ENCODE measurements around the gene HS1BP3. TPM values are rescaled to one million over a fixed set of nuclear protein-coding genes. Genes with fewer than 3 reads are reported as not detected.

HS1BP3 gene
- total and polyA plus RNA-seq, 9 of the 15 experiments (the other 6 are each of a cell fraction or from before 2014, with no cell fraction given) = 0.41 to 8.3 (median 5.9) TPM

- peak overlapping the region; percentile 95 for H2AFZ ChIP-seq (ENCODE audit: low read depth, low read length)
- H3K4me3 ChIP-seq = no peak overlapping the region
- TF ChIP-seq ZNF609 (CRISPR knock-in tag; IDR thresholded peaks at IDR 0.05; ENCODE audit: borderline replicate concordance) (no peak), HDAC3 (IDR thresholded peaks at IDR 0.05; ENCODE audit: borderline replicate concordance, partially characterized antibody) (no peak), ZNF318 (IDR thresholded peaks at IDR 0.05; ENCODE audit: borderline replicate concordance in 1 of 2, low read depth in 1 of 2) (no peak), SRSF7 (optimal IDR thresholded peaks at IDR 0.05; ENCODE audit: low read depth, low read length) (no peak), ZNF146 (CRISPR knock-in tag; IDR thresholded peaks at IDR 0.05; ENCODE audit: unreplicated experiment) (no peak), CREM (IDR thresholded peaks at IDR 0.05; ENCODE audit: low read depth) (no peak), ZNF644 (tag; IDR thresholded peaks at IDR 0.05; ENCODE audit: low read depth) (no peak)
- TF ChIP-seq, protein P1, sequence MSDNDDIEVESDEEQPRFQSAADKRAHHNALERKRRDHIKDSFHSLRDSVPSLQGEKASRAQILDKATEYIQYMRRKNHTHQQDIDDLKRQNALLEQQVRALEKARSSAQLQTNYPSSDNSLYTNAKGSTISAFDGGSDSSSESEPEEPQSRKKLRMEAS (CRISPR knock-in tag; IDR thresholded peaks at IDR 0.05) = 0 out of 2 replicates have a peak, but pooled peaks have one; percentile 1
- no peaks in the 10 kb centered on the region for H3K36me3 ChIP-seq (ENCODE audit: control insufficient read depth, insufficient read depth, low read length)
- BruUV-seq (replicated peaks) = no TSS peak
- H3K27me3 ChIP-seq (ENCODE audit: control insufficient read depth in 2 of 2, insufficient read depth in 2 of 2, low read length in 2 of 2) = no peaks in the 10 kb centered on the region
- H3K79me2 ChIP-seq (ENCODE audit: control insufficient read depth, insufficient read depth, low read length) = no peaks in the 10 kb centered on the region
- FAIRE-seq (no peak), DNase-seq (ENCODE audit: extremely low read depth in 1 of 4, low spot score in 3 of 4) (no peak), ATAC-seq (no peak)
- H3K9ac ChIP-seq (ENCODE audit: insufficient read depth in 1 of 2, low read depth in 2 of 2, low read length in 2 of 2) = peak overlapping the region; percentile 46 to 64; a peak in 3 of 4 replicates
- peak overlapping the region; percentile 60; the same call in 1 of the 2 replicates for H3K4me2 ChIP-seq (ENCODE audit: insufficient read depth, low read length)
- H4K20me1 ChIP-seq (replicated peaks; ENCODE audit: control insufficient read depth, insufficient read depth, low read length) = no peaks in the 10 kb centered on the region
- H3K9me3 ChIP-seq (replicated peaks; ENCODE audit: control insufficient read depth, insufficient read depth, low read depth, low read length) = no peaks in the 10 kb centered on the region
- H3K4me1 ChIP-seq (replicated peaks in 1 of 2; ENCODE audit: control insufficient read depth in 2 of 2, insufficient read depth in 2 of 2, low read length in 2 of 2) = peaks cover 45 to 61% of the 10 kb centered on the region in 2 experiments
- in situ Hi-C loops (cut with MboI) = no loop called here
- ChIA-PET CTCF (ENCODE audit: low intra/inter-chr PET ratio) (no interaction called here), POLR2A (interaction anchor here (1.1 to 1.2 kb wide), 2 partner anchors 11 to 148 kb away, joined by 4 to 5 read pairs; partner anchors contain the start of gene RHOB)
- 67% methylated on average over 8 of the region's 8 CpGs for WGBS (ENCODE audit: insufficient coverage, low coverage, missing lambda C conversion rate)
- no peaks in the 10 kb centered on the region for H3K9me1 ChIP-seq (ENCODE audit: control insufficient read depth, insufficient read depth, low read length)
- H3K27ac ChIP-seq (ENCODE audit: extremely low read depth, low read depth, low read length) = peak overlapping the region; percentile 81; the same call in 2 of the 3 replicates
- intact Hi-C loops (cut with micrococcal nuclease) = no loop called here
Observed at GRCh38 chr2:20594957-20595356, 55.9 kb downstream of the HS1BP3 start.
